Dermis blood vessel endothelial cell (primary cell): Measurements from ENCODE around the gene GPR83. TPM values are rescaled to one million over a fixed set of nuclear protein-coding genes. Genes with fewer than 3 reads are reported as not detected.
"Not testable (repeated sequence)": the region's sequence is repeated elsewhere in the genome, so short reads cannot be mapped to it uniquely, and the experiment has no call there.

Experiments used
- DNase-seq: peaks from one replicate; pipeline ENCODE4 v3.0.0; 2010
- total RNA-seq: library from RNA; depleted of rRNA; stranded (reverse); fragments of >200 nt; gene quantifications from 2 replicates; pipeline ENCODE4 v1.2.3, GENCODE V29; 2014

GPR83 gene
- not detected in 2 replicates for total RNA-seq

DNA sequence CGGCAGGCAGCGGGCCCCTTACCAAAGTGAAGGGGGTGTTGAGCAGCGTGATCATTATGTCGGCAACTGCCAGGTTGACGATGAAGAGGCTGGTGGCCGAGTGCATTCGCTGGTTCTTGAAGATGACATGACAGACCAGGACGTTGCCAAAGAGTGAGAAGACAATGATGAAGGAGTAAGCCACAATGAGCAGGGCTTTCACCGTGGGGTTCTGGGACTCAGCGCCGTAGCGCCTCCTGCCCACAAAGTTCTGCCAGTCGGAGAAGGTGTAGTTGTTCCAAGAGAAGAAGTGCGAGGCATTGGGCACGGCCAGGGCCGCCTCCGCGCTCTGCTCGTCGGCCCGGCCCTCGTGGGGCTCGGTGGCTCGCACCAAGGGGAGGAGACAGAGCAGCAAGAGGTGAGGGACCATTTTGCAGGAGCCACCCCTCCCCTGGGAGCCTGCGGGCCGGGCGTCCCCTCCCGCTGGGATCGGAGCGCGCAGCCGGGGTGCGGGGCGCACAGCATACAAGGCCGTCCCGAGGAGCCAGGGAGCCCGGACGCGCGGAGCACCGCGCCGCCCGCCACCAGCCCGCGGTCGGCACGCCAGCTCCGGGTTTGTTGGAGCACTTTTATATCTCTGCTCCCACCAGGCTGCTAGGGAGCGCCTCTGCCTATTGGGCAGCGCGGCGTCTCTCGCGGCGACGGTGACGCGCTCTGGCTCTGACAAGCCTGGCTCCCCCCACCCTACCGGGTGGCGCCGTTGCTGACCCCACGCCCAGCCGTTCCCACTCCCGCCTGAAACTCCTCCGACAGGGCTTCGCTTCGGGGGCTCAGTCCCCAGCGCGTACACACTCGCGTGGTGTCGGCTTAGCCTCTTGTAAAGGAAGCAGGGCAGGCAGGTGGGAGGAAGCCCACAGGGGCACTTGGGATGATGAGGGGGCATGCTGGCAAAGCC, at the start of gene GPR83:
Gene GPR83, minus strand, starts transcription at position 581 of the 934 bp plus-strand sequence. Its CDS starts 172 bp downstream, at position 409.
- peak; percentile 22 for DNase-seq

DNA sequence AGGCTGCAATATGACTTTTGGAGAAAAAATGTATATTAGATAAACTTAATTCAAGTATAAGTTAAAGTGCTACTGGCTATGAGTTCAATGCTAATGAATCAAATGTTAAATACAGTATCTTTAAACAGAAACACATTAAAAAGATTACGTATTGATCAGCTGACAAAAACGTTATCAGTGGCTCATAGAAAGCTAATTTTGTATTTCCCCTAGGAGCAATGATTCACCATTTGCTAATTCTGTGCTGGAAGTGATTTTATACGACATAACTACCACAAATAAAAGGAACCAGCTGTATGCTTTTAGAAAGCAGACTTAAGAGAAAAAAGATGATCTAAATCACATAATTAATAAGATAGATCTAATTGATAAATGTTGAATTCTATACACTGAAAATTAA, 48.8 kb upstream of the GPR83 start:
- peak; percentile 30 for DNase-seq

DNA sequence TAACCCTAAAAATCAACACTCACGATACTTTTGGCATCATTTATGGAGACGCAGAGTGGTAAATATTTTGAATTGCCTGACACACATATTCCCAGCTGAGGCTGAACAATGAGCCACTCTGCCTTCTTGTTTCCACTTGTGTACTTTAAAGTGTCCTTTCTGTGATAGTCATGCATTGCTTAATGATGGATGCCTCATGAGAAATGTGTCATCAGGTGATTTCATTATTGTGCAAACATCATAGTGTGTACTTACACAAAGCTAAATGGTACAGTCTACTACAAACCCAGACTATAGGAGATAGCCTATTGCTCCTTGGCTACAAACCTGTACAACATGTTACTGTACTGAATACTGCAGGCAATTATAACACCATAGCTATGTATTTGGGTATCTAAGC, 48.2 kb upstream of the GPR83 start:
- DNase-seq: peak; percentile 50

DNA sequence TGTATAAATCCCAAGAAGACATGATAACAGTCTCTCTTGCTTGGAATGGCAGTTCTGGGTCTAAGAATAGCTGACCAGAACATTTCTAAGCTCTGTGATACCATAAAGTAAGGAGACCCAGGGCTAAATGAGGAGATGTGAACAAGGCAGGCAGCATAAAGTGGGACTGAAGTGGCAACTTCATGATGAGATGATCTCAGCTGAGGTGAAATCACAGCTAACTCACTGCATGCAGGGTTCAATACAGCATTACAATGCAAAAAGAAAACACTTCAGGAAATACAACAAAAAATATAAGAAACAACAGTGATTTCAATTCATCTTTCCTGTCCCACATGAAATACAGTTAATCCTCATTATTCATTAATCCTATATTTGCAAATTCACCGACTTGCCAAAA, 47.8 kb upstream of the GPR83 start:
- no peak for DNase-seq

DNA sequence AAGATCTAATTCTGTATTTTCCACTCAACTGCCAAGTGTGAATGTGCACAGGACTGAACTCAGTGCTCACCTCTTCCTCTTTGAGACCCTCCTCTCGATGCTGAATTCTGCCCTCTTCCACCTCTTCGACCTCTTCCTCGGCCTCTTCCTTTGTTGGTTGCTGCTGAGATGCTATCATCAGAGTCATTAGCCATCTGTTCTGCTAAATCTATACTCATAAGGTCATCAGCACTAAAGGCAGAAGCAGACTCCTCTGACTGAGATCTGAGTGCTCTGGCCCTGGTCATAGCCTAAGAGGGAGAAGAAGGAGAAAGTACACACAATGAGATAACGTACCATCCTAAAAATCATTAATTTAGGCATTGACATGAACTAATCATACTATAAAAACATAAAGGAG, 45.9 kb upstream of the GPR83 start:
- DNase-seq: no peak

DNA sequence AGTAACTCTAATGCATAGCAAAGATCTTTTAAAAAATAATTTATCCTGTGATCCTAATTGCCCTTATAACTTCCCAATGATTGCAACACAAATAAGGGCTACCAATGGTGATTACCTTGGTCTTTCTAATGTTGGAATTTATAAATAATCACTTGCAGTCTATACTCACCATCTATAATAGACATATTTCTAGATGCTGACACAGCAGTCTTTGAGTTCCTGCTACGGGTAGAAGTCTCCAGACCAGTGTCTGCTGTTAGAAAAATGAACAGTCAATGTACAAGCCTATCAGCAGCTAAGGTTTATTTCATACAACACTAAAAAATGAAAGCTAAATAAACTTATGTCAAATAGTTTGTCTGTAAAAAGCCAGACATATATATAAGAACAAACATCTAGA, 44.4 kb upstream of the GPR83 start:
- DNase-seq: no peak

DNA sequence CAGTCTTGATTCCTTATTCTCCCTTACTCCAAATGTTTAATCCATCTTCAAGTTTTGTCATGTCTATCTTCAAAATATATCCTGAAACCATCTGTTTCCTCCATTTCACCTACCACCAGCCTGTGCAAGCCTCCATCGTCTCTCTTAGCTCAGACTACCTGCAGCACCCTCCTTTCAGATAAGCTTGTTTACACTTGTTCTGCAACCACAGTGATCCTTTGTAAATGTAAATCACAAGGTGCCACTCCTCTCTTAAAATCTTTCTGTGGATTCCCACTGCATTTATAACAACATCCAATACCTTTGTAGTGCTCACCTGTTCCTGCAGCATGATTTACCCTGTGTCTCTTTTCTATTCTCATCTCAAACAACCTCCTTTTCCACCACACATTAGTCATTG, 31.8 kb upstream of the GPR83 start:
- no peak for DNase-seq

DNA sequence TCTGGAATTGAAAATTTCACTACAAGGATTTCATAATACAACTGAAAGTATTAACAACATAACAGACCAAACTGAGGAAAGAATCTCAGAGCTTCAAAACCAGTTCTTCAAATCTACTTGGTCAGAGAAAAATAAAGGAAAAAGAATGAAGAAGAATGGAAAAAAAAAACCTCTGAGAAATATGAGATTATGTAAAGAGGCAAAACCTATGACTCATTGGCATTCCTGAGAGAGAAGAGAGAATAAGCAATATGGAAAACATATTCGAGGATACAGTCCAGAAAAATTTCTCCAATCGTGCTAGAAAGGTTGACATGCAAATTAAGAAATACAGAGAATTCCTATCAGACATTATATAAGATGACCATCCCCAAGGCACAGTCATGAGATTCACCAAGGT, 23.4 kb upstream of the GPR83 start:
- DNase-seq: no peak

DNA sequence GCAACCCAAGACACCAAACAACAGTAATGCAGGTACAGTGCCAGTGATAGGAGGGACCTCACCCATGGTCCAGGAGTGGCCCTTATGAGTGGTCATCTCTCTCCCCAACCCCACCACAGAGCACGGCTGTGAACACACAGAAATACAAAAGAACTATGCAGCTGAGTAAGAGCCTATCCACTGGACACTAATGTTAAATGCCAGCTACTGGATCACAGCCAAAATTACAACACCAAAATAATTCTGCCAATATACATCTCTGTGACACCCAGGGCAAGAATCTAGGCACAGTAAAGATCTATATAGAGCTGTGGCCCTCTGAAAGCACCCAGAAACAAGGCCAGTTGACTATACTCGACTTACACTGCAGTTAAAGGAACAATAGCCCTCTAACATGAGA, 22.8 kb upstream of the GPR83 start:
- no peak for DNase-seq

DNA sequence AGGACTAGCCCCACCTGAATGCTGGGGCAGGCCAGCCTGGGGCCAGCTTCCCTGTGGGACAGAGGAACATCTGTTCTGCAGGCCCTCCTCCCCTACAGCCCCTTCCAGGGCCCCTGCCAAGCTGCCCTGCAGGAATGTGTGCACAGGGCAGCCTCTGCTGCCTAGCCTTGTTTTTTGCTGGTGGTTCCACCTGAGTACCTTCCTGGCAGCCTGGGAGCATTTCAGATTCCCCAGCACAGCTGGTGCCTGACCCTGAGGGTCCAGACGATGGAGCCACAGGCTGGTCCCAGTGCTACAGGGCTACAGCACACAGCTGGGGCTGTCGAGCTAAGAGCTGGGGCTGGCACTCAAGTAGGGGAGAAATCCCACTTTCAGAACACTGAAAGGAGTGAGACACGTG, 22.3 kb upstream of the GPR83 start:
- no peak for DNase-seq

DNA sequence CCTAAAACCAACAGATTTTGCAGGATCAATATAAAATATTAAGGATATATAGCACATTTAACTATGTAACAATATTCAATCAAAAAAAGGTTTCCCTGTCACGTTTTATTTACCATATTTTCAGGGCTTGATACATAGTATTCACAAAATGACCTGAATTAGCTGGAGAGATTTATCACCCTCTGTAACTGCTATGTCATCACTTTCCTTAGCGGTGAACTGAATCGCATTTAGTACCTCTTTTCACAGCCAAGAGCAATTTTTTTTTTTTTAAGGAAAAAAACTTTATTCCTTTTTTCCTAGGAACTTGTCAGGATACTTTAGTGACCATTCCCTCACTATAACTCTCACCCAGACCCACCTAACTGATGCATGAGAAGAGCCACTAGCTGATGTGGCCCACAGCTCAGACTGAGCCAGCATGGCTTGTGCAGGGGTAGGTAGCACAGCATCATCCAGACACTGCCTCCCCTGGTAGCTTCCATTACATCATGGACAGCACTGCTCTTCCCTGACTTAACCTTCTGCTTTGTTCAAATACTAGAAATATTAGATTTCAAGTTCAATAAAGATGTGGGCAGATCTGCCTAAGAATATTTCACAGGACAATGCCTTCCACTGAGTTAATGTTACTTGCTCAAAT, 17.0 kb upstream of the GPR83 start:
- DNase-seq: no peak

DNA sequence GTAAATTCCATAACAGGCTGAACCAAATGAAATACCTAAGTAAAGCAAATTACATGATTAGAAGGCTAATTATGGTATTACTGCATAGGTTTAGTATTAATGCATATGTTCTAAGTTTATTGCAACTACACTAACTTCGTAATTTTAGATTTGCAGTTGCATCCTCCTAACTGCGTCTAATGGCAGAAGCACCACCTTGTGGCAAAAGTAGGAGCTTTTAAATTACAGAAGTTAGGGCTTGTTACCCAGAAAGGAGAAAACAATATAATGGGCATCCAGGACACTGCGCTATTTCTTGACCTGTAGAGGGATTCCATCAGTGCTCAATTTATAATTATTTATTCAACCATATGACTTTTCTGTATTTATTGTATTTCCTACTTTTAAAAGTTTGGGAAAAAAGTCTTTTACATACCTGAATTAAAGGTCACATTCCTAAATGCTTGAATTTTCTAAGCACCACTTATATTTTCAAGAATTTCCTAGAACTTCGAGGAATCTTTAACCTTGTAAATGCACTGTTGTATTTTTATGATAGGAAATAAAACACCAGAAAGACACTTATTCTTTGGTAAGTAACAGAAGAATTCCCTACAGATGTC, 16.3 kb upstream of the GPR83 start:
- DNase-seq: peak; percentile 49

DNA sequence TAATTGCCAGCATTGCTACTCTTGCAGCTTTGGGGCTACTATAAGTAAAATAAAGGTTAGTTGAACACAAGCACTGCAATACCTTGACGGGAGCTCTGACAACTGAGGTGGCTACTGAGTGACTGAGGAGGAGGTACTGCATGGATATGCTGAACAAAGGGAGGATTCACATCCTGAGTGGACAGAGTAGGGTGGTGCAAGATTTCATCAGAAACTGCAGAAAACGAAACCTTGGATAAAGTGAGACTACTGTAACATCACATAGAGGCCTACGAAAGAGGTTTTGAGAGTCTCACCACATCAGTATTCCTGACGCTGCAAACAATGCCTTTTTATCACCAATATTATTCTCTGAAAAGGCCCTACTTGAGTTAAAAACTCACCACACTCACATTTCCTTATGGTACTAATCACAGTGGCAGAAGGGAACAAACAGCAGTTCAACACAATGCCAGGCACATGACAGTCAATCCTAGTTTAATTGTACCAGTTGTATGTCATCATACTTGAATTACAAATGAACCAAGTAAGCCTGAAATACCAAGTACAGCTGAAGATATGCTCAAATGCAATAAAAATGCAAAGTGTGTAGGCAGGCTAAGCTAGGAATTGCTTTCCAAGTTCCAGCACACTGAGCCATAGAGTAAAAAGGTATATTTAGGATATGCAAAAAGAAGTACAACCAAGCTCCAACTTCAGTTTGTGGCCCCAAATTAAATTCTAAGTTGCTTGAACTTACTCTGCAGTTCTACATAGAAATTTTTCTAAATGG, 4.0 kb upstream of the GPR83 start:
- DNase-seq: no peak

DNA sequence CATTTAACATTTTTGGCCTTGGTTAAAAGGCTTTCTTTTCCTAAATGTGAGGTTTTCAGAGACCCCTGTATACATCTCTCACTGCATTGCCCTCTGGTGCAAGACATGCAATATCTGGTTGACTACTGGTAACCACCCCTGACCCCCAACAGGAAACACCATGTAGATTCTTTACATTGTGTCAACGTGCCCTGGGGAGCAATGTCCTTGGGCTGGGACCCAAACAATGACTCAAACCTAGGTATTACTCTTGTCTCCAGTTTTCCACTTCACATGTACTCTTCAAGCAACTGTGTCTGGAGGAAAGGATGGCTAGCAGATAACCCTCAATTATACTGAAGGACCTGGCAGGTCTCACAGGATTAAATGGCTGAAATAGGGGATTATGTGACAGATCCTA, 1.1 kb upstream of the GPR83 start:
- DNase-seq: no peak

DNA sequence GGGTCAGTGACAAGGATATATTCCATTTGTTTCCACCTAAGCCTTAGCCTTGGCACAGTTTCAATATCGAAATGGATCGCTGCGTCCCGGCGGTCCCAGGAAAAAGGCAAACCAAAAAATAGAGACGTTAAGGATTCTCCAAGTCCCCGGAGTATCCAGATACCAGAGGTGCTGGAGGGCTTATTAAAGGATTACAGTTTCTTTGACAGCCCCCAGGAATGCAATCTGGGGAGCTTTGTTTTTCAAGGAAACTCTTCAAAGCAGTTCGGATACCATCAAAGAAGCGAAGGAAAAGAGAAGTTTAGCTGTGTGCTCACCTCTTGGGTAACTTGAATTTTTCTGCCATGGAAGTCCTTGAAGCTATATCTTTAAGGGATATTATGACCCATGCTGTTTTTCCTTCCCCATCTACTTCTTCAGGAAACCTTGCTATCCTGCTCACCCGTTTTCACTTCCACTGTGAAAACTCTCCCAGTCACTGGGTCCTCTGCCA, 600 bp upstream of the GPR83 start:
- DNase-seq: no peak

DNA sequence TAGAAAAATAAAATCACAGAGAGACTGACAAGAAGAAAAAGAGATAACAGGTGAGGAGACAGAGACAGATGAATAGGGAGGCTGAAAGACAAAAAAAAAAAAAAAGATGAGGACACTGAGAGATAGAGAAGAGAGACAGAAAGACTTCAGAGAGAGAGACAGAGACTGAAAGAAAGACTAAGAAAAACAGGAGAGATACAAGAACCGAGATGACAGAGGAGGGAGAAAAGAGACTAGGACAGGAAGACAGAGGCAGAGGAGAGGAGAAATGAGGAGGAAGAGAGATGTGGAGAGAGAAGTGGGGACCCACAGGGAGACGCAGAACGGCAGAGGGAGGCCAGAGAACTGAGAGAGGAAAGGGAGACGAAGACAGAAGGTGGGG, 771 bp downstream of the GPR83 start:
- DNase-seq: no peak

DNA sequence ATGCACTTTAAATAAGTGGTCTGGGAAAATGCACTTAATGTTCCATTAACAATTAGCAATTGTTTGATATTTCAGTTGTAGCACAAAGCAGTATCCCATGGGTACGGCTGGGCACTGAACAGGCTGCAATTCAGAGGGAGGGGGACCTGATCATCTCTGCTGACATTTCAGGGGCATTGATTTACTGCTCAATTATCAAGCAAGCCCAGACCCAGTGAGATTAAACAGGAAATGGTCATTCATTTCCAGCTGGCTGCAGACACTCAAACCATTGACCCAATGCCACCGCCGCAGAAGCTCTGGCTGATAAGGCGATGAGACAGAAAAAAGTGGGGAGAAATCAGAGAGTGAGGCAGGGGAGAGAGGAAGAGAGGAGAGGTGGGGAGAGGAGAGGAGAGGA, 1.2 kb downstream of the GPR83 start:
- no peak for DNase-seq

DNA sequence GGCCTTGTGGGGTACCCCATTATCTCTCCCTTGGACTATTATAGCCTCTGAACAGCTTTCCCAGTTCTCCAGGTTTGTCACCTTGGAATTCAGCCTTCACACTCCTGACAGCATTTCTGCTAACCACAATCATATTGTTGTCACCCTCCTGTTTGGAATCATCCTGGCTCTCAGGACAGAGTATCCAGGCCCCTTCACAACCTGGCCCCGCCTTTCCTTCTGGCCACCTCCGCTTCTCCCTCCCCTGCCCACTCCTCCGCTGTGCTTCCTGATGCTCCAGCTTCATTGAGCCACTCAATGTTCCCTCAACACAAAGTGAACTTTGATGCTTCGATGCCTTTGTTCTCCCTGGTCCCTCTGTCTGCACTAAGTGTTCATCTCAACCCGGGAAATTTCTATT, 3.1 kb downstream of the GPR83 start:
- no peak for DNase-seq

DNA sequence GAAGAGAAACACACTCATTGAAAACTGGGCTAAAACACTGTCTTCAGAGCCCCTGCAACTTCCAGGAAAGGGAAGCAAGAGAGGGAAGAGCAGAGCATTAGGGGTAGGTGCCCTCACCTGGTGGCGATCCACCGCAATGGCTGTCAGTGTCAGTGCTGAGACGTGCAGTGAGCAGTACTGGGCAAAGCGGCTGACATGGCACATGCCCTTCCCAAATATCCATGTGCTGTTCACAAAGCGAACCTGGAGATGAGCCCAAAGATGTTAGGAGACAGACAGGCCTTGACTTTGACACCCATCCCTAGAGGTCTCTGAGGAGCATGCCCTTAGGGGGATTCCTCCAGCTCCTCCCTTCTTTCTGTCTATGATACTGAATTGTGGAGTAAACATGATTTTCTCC, 4.9 kb downstream of the GPR83 start:
- no peak for DNase-seq

DNA sequence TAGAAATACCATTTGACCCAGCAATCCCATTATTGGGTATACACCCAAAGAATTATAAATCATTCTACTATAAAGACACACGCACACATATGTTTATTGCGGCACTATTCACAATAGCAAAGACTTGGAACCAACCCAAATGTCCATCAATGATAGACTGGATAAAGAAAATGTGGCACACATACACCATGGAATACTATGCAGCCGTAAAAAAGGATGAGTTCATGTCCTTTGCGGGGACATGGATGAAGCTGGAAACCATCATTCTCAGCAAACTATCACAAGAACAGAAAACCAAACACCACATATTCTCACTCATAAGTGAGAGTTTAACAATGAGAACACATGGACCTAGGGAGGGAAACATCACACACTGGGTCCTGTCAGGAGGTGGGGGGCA, 9.3 kb downstream of the GPR83 start:
- DNase-seq: not testable (repeated sequence)

DNA sequence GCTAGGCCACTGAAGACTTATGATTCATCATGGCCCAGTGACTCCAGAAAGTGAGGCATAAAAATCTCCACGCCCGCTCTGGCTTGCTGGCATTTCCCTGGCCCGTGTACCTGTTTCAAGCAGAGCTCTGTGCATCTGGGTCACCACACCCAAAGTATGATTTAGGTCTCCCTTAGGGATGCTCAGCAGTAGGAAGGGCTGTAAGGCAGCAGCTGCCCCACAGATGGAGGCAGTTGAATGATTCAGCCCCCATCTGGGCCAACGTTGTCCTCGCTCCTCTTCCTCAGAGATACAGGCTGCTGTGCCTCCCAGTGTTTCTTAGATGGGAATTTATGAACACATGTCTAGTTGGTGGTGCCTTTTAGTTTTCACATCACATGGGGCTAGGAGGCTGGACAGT, 21.6 kb downstream of the GPR83 start:
- no peak for DNase-seq

DNA sequence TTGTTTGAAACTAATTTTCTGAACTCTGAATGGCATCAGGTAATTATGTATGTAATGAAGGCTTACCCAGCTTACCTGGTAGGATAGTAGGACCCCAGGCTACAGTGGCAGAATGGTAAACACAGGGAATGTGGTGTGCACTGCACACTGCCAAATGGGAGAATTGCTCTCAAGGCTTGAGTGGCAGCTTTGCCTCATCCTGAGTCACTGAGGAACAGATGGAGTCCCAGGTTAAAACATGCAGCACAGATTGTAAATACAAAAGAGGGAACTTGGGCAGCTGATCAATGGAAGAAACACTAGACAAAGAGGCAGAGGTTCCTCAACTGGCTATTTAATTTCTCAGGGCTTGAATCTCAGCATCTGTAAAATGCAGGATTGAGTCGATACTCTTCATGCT, 24.4 kb downstream of the GPR83 start:
- no peak for DNase-seq

DNA sequence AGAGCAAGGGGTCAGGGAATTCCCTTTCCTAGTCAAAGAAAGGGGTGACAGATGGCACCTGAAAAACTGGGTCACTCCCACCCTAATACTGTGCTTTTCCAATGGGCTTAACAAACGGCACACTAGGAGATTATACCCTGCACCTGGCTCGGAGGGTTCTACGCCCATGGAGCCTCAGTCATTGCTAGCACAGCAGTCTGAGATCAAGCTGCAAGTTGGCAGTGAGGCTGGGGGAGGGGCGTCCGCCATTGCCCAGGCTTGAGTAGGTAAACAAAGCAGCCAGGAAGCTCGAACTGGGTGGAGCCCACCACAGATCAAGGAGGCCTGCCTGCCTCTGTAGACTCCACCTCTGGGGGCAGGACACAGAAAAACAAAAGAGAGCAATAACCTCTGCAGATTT, 30.6 kb downstream of the GPR83 start:
- DNase-seq: not testable (repeated sequence)
